ENCODE results near the gene ADNP.

Gene ADNP

DNA sequence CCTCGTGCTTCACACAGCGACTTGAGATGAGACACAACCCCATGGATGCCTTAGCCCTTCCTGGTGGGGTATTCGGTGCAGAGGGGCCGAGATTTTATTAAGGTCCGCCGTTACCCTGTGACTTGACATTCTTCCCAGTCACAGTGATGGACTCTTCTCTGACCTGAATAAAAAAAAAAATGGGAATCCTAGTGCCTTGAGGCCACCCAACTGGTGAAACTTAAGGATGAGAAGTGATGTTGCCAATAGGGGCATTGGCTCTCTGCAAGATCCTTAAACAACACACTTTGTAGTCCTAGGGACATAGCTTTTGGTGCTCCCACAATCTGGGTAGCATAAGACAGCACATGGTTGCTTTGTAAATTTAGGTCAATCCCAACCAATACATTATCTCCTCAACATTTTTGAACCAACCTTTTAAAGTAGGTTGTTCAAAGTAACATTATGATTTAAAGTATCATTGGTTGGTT lies 814 bp upstream of the ADNP start:
- no peak for DNase-seq

GRCh38 chr20:50930976-50931305 lies 296 bp downstream of the ADNP start:
- DNase-seq = peak in 2 of 4 experiments; percentile 70 to 80

GRCh38 chr20:50930139-50930975 lies 880 bp downstream of the ADNP start:
- DNase-seq = peak in 3 of 4 experiments; percentile 22 to 48 (median 30)

GRCh38 chr20:50929299-50930138 lies 1.7 kb downstream of the ADNP start:
- DNase-seq = peak; percentile 62 to 81 (median 70)

DNA sequence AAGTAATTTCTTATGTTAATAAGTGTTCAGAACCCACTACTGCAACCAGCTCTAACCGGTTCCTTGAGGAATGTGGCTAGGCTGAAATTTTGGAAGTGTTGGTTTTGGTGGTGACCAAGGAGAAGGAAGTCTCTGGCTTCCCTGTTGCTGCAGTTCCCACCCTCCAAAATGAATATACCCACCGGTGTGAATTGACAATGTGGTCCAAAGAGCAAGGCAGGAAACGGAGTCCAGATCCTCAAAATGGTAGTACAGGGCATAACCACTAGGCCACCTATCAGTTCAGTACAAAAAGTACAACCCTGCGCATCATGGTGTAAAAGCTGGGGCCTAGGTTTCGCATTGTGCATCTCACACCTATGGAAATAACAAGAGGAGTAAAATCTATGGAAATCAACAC lies 2.8 kb downstream of the ADNP start:
- DNase-seq = no peak

DNA sequence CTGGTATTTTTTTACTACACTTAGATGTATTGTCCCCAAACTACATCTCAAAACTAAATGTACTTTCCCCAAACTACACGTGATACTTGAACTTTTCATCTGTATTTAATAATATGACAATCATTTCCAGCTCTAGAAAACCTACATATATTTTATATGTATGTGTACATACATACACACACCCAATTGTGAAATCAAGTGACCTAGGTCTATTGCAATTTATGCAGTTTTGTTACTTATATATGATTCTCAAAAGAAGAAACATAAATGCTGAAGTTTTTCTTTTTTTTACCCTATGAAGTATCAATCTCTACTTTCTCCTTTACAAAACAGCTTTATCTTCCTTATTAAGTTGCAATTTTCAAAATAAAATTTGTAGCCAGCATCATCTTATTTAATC lies 4.7 kb downstream of the ADNP start:
- DNase-seq = no peak

DNA sequence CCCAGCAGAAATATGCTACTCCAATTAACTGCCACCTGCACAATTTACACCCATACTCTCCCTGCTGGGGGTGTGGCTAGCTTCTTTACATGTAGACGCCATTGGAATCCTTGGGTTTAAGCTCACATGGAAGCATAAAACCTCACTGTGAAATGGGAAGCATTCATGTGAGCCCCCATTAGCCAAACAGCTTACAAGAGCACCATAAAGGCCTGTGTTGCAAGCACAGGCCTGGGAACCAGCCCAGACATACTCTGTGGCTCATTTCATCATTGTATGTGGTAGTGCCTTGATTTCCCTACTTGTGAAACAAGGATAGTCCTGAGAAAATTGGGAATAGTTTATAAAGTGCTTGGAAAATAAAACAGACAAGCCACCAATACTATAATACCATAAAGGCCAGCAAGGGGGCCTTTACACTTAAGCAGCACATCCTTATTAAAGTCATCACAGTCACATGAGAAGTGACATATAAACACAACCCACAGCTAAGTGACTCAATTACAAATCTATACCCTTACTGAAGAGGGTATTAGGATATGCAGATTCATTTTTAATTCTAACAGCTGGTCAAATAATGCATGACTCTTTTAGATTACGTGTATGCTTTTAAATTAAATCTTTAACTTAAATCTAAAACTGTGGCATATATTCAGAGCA lies 6.8 kb downstream of the ADNP start:
- no peak for DNase-seq

DNA sequence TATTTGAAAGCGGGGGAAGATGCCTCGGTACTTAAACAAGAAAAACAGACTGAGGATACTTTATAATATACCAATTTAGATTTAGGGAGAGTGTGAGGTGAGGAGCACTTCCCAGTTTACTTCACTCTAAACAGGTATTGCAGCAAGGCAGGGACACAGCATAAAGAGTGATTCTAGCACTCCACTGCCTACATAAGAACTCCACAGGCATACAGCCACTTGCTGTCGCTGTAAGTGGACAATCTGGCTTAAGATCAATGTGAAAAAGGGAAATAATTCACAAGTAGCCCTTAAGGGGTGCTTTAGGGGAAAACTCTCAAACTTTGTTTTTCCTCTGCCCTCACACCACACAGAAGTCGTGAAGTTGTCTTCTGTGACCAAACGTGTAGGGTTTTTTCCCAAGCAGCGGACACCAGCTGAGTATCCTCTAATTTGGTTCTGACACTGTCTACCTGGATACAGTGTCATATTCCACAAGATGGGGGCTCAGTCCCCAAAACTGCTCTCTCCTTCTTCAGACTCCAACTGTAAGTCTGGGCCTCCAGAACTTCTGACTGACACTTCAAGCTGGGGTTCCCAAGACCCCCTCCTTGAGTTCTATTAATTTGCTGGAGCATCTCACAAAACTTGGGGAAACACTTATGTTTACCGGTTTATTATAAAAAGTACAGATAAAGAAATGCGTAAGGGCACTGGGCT lies 9.3 kb downstream of the ADNP start:
- DNase-seq = no peak

DNA sequence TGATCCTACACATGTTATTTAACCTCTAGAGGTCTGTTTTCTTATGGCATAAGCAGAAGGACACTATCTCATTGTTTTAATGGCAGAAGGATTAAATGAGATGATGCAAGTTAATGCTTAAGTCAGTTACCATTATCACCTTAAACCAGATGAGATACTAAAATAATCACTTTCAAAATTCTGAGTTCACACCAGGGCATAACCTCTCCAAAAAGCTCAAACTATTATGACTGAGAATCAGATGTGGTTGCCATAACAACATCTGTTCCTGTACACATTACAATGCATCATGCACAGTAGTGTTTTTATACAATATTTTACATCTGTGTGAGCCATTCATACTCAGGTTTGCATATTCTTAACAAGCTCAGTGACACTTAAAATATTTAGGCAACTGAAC lies 10.2 kb downstream of the ADNP start:
- no peak for DNase-seq

- DNase-seq = no peak
Observed at GRCh38 chr20:50919567-50919966, 11.7 kb downstream of the ADNP start.

DNA sequence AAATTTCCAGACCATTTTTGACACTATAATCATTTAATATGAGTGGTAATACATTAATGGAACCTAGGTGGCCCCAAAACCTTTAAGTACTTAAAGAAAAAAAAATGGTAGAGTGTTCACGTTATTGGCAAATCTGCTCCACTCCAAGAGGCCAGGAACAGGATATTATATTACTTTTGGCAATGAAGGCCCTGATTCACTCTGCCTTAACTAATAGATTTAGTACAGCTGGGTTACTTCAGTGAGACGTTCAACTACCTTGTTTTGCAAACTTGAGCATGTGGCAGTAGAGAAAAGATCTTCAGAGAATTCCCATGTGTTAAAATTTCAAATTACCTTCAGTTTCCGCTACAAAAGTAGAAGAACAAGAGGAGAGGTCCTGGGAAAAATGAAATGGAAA lies 12.8 kb downstream of the ADNP start:
- no peak for DNase-seq

GRCh38 chr20:50916934-50917333 lies 14.3 kb downstream of the ADNP start:
- DNase-seq = no peak

GRCh38 chr20:50916257-50916656 lies 15.0 kb downstream of the ADNP start:
- DNase-seq = no peak

- DNase-seq = no peak
Observed at GRCh38 chr20:50915424-50915823, 15.8 kb downstream of the ADNP start.

DNA sequence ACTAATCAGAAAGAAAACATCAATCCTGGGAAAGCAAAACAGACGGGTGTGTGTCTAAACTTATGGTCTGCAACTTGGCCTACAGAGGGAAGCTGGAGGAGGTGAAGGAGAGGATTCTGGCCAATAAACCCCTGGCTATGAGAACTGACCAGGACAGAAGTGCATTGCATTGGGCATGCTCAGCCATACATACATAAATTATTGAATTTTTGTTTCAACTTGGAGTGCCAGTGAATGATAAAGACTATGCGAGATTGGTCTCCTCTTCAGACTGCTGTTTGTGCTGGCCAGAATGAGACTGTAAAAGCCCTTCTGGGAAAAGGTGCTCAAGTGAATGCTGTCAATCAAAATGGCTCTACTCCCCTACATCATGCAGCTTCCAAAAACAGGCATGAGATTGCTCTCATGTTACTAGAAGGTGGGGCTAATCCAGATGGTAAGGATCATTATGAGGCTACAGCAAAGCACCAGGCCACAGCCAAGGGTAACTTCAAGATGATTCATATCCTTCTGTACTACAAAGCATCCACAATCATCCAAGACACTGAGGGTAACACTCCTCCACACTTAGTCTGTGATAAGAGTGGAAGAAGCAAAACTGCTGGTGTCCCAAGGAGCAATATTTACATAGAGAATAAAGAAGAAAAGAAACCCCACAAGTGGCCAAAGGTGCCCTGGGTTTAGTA lies 17.4 kb downstream of the ADNP start:
- no peak for DNase-seq

DNA sequence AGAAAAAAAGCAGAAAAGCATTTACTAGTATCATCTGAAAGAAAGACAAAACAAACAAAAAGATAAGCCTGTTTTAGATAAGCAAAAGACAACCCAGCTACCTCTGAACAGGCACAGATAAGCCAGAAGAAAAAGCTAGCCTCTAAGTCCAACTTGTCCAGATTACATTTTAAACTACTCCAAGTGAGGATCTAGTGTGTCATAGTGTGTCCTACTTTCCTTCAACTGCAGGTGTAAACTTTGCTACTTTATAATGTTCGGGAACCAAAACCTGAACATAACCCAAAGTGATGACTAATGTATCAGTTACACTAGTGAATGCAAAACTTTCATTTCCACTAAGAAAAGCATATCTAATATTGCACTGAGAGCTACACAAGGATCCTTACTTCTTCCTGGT lies 19.5 kb downstream of the ADNP start:
- no peak for DNase-seq

GRCh38 chr20:50911030-50911429 lies 20.2 kb downstream of the ADNP start:
- no peak for DNase-seq

- DNase-seq = no peak
Observed at GRCh38 chr20:50909413-50909812, 21.8 kb downstream of the ADNP start.

DNA sequence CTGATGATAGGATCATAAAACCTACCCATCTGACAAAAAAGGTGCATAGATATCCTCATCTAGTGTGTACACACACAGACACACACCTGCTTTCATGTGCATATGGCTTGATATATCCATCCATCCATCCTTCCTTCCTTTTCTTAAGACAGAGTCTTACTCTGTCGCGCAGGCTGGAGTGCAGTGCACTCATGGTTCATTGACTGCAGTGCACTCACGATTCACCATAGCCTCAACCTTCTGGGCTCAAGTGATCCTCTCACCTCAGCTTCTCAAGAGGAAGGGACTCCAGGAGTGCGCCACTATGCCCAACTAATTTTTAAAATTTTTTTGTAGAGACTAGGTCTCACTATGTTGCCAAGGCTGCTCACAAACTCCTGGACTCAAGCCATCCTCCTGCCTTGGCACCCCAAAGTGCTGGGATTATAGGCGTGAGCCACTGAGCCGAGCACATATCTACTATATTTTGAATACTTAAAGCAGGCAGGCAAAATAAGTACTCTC lies 27.1 kb downstream of the ADNP start:
- no peak for DNase-seq

GRCh38 chr20:50903353-50904051 lies 27.7 kb downstream of the ADNP start:
- DNase-seq = no peak

DNA sequence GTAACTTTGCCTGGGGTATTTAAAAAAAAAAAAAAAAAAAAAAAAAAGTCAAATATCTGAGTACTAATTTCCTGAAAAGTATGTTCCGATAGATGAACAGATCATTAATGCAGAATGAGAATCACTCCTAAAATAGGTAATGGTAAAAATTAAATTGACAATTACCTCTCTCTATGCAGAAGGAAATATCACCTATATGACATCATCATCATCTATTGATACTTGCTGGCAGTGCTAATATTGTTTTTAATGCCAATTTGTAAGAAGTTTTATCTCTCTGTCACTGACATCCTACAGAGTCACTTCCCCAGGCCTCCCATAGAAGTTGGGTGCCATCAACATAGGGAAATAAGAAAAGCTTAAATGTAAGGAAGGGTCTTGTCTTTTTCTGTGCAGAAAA lies 29.9 kb downstream of the ADNP start:
- no peak for DNase-seq
